ENCODE data around the gene AMN1.

AMN1 gene

GRCh38 chr12:31627456-31628054 lies 101.3 kb downstream of the AMN1 start:
- H3K4me3 ChIP-seq (ENCODE audit: low read depth, low read length) = no peak overlapping the region
- no peak for TF ChIP-seq CTCF (IDR thresholded peaks at IDR 0.05; ENCODE audit: borderline replicate concordance, insufficient read depth, low read depth, low read length)

DNA sequence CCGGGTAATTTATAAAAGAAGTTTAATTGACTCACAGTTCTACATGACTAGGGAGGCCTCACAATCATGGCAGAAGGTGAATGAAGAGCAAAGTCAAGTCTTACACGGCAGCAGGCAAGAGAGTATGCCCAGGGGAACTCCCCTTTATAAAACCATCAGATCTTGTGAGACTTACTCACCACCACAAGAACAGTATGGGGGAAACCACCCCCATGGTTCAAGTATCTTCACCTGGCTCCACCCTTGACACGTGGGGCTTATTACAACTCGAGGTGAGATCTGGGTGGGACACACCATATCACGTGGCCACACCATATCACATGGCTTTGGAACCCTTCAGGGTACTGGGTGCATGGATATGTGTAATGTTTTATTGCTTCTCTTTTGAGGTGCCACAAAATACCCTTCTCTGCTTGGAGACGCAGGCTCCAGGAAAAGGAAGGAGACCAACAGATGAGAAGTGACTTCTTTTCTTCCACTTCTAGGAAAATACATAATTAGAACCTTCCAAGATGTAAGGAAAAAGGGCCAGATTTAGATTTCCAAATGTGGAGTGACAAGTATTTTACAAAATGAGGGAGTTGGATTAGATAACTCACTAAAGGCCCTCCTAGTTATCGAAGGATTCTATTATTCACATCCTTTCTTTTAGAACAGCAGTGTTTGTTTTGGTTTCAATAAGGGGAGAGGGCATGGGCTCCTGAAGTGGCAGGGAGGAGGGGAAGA lies 102.4 kb downstream of the AMN1 start:
- no peak overlapping the region for H3K4me3 ChIP-seq (ENCODE audit: low read depth, low read length)
- TF ChIP-seq CTCF (IDR thresholded peaks at IDR 0.05; ENCODE audit: borderline replicate concordance, insufficient read depth, low read depth, low read length) = no peak

DNA sequence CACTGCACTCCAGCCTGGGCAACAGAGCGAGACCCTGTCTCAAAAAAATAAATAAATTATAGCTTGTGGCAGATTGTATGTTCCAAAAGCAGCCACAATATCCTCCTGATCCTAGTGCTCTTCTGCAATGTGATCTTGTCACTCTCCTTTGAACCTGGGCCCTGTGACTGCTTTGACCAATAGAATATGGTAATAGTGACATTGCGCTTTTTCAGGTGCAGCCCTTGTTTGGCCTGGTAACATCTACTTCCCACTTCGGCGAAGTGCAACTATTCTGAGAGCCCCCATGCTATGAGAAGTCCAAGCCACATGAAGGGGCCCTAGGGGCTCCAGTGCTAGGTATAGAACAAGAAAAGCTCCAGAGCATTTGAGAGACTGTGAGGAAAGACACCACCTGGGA lies 106.8 kb downstream of the AMN1 start:
- no peak for TF ChIP-seq CTCF (IDR thresholded peaks at IDR 0.05; ENCODE audit: borderline replicate concordance, insufficient read depth, low read depth, low read length)
- H3K4me3 ChIP-seq (ENCODE audit: low read depth, low read length) = no peak overlapping the region
